ENCODE data around the gene PNMA6F. TPM values are rescaled to one million over a fixed set of nuclear protein-coding genes. Genes with fewer than 3 reads are reported as not detected.

PNMA6F gene
- total RNA-seq (not detected), polyA plus RNA-seq (not detected)
- long read RNA-seq, donor 1, result 0 reads
- long read RNA-seq, donor 2, result 0 reads

DNA sequence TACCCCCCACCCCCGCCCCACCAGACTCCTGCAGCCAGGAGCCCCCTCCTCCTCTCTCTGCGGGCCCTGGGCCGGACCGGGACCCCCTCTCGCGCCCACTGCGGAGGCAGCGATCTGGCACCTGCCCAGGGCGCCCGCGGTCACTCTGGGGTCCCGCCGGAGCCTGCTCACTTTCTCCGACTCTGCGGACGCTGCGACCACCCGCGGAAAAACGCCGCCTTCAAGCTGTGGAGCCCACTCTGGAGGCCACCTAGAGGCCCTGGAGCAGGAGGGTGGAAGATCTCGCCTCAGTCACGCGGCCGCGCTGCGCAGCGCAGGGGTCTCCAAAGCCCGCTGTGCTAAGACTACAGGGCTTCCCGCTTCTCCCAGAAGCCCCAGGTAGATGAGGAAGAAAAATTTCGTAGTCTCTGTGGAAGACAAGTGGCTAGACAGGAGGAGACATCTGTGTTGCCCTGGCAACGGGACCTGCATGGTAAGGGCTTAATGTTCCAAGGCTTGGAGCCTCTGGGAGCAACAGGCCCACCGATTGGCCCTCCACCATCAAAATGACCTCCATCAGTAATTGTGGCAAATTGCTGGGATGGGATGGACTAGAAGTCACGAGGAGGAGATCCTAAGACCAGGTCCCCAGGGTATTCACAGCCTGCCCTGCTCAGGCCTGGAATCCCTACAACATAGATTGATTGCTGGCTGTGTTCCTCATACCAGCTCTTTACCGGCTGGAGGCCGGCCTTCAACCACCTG is at the start of gene PNMA6F:
PNMA6F (minus strand) TSS at position 387 of the 744 bp plus-strand sequence. CDS start 1,093 bp downstream, outside the sequence.
- 19 to 47% (median 22%) methylated on average over 12 to 31 of the region's 36 CpGs for WGBS, 3 donors
- no peak for DNase-seq
- H3K4me1 ChIP-seq, result no peaks in the 10 kb centered on the region
- H3K27ac ChIP-seq, result no peak within 1 kb of the TSS
- peaks cover 0 to 12% (median 2%) of the 10 kb centered on the region in 3 donors for H3K27me3 ChIP-seq (ENCODE audit: insufficient read depth in 3 of 3, low read length in 2 of 3)
- TF ChIP-seq, protein P1, sequence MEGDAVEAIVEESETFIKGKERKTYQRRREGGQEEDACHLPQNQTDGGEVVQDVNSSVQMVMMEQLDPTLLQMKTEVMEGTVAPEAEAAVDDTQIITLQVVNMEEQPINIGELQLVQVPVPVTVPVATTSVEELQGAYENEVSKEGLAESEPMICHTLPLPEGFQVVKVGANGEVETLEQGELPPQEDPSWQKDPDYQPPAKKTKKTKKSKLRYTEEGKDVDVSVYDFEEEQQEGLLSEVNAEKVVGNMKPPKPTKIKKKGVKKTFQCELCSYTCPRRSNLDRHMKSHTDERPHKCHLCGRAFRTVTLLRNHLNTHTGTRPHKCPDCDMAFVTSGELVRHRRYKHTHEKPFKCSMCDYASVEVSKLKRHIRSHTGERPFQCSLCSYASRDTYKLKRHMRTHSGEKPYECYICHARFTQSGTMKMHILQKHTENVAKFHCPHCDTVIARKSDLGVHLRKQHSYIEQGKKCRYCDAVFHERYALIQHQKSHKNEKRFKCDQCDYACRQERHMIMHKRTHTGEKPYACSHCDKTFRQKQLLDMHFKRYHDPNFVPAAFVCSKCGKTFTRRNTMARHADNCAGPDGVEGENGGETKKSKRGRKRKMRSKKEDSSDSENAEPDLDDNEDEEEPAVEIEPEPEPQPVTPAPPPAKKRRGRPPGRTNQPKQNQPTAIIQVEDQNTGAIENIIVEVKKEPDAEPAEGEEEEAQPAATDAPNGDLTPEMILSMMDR (IDR thresholded peaks at IDR 0.05), result no peak
- H3K9me3 ChIP-seq, result peaks cover 16% of the 10 kb centered on the region
- intact Hi-C loops (cut with DNase I), result no loop called here
- no peak for ATAC-seq
- H3K36me3 ChIP-seq (ENCODE audit: insufficient read depth in 1 of 2, low read depth in 1 of 2), result no peaks in the 10 kb centered on the region
- no peak within 1 kb of the TSS for H3K4me3 ChIP-seq

DNA sequence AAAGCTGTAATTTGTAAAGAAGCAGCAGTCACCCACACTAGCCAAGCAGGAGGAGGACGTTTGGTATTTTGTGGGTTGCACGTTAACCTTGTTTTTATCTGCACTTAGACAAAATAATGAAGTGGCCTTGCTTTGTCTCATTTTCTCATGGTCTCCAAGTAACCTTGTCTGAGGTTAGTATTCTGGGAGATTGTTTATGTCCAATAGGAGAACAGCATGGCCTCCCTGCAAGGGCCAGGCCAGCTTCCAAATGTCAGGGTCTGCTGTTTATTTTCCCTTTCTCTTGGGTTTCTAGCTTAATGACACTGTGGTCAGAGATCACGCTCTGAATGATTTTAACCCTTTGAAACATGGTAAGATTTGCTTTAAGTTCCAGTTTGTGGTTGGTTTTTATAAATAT is 49.7 kb upstream of the PNMA6F start:
- no peak overlapping the region for H3K27ac ChIP-seq
- H3K36me3 ChIP-seq (ENCODE audit: insufficient read depth in 1 of 2, low read depth in 1 of 2), result no peaks in the 10 kb centered on the region
- DNase-seq, result no peak
- no peak overlapping the region for H3K4me3 ChIP-seq
- peaks cover 0 to 13% (median 4%) of the 10 kb centered on the region in 3 donors for H3K27me3 ChIP-seq (ENCODE audit: insufficient read depth in 3 of 3, low read length in 2 of 3)
- 52 to 77% (median 66%) methylated on average over 3 of the region's 3 CpGs for WGBS, 3 donors
- ATAC-seq, result no peak
- H3K4me1 ChIP-seq, result no peaks in the 10 kb centered on the region
- TF ChIP-seq, protein P1 (IDR thresholded peaks at IDR 0.05), result no peak
- no peaks in the 10 kb centered on the region for H3K9me3 ChIP-seq
- intact Hi-C loops (cut with DNase I), result no loop called here

DNA sequence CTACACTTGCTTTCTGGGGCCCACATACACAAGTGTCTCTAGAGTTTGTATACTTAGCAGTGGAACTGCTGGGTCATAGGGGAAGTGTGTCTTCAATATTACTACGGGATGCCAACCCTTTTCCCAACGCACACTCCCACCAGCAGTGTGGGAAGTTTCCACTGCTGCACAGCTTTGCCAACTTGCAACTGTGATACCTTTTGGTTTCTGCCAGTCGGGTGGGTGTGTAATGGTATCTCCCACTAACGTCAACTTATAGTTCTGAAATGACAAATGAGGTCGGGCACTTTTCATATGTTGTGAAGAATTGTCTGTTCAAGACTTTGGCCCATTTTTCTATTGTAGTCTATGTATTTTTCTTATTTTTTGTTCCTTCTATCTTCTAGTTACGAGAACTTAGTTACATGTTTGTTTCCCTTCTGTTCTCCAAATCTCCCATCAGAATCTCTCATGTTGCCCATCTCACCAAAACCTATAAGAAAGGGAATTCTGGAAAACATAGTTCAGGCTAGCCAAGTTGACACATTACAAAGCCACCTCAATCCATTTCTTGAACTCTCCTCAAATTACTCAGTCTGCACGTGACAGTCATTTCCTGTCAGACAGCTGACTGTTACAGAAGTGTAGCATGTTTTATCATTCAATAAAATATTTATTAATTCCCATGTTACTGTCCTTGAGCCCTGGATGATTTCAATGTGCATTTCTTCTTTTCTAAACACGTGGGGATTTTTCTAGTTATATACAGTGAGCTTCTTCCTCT is 48.9 kb upstream of the PNMA6F start:
- no peak for ATAC-seq
- no peaks in the 10 kb centered on the region for H3K9me3 ChIP-seq
- no peaks in the 10 kb centered on the region for H3K4me1 ChIP-seq
- TF ChIP-seq, protein P1 (IDR thresholded peaks at IDR 0.05), result no peak
- no peaks in the 10 kb centered on the region for H3K36me3 ChIP-seq (ENCODE audit: insufficient read depth in 1 of 2, low read depth in 1 of 2)
- intact Hi-C loops (cut with DNase I), result no loop called here
- no peak for DNase-seq
- WGBS, 3 donors, result 57 to 68% (median 64%) methylated on average over 8 of the region's 8 CpGs
- no peak overlapping the region for H3K4me3 ChIP-seq
- H3K27ac ChIP-seq, result no peak overlapping the region
- H3K27me3 ChIP-seq (ENCODE audit: insufficient read depth in 3 of 3, low read length in 2 of 3), result peaks cover 0 to 13% (median 4%) of the 10 kb centered on the region in 3 donors

DNA sequence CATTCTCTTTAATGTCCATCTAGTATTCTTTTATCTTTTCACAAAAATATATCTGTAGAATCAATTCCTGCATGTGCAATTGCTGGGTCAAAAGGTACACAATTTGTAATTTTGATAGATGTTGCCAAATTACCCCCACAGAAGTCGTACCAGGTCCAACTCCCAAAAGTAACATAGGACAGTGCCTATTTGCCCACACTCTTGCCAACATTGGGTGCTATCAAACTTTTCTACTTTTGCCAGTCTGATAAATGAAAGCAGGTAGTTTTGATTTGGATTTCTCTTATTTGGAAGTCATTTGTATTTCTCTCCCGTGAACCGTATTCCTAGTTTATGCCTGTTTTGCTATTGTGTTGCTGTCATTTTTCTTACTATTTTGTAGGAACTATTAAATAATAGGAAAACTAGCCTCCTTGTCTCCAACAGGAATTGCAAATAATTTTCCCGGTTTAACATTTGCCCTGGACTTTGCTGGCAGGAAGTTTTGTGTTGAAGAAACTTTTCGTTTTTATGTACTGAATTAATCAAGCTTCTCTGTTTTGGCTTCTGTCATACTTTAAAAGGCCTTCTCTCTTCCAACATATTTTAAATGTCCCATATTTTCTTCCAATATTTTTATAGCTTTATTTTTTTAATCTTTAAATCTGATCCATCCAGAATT is 45.4 kb upstream of the PNMA6F start:
- DNase-seq (no peak), ATAC-seq (no peak)
- TF ChIP-seq, protein P1 (IDR thresholded peaks at IDR 0.05), result no peak
- no peaks in the 10 kb centered on the region for H3K9me3 ChIP-seq
- no peak overlapping the region for H3K4me3 ChIP-seq
- intact Hi-C loops (cut with DNase I), result no loop called here
- WGBS, 3 donors, result 66 to 76% (median 67%) methylated on average over 5 of the region's 5 CpGs
- peaks cover 0 to 11% (median 4%) of the 10 kb centered on the region in 3 donors for H3K27me3 ChIP-seq (ENCODE audit: insufficient read depth in 3 of 3, low read length in 2 of 3)
- H3K4me1 ChIP-seq, result no peaks in the 10 kb centered on the region
- no peak overlapping the region for H3K27ac ChIP-seq
- H3K36me3 ChIP-seq (ENCODE audit: insufficient read depth in 1 of 2, low read depth in 1 of 2), result no peaks in the 10 kb centered on the region

Measured in psoas muscle (tissue), 8 donors.